ENCODE results near the gene TERT.

The TERT gene

GRCh38 chr5:1255081-1255561 is 39.7 kb downstream of the TERT start:
- H3K4me3 ChIP-seq (ENCODE audit: low read depth, low read length): no peak overlapping the region
- TF ChIP-seq CTCF (IDR thresholded peaks at IDR 0.05; ENCODE audit: borderline replicate concordance, insufficient read depth, low read depth, low read length): no peak

- no peak for TF ChIP-seq CTCF (IDR thresholded peaks at IDR 0.05; ENCODE audit: borderline replicate concordance, insufficient read depth, low read depth, low read length)
These were observed 40.7 kb downstream of the TERT start for GRCh38 chr5:1254196-1254595.

GRCh38 chr5:1253456-1254105 is 41.3 kb downstream of the TERT start:
- H3K4me3 ChIP-seq (ENCODE audit: low read depth, low read length): no peak overlapping the region
- no peak for TF ChIP-seq CTCF (IDR thresholded peaks at IDR 0.05; ENCODE audit: borderline replicate concordance, insufficient read depth, low read depth, low read length)

More at GRCh38 chr5:1254196-1254595, 40.7 kb downstream of the TERT start:
- H3K4me3 ChIP-seq (ENCODE audit: low read depth, low read length): no peak overlapping the region

GRCh38 chr5:1252681-1253080 is 42.2 kb downstream of the TERT start:
- H3K4me3 ChIP-seq (ENCODE audit: low read depth, low read length): no peak overlapping the region
- no peak for TF ChIP-seq CTCF (IDR thresholded peaks at IDR 0.05; ENCODE audit: borderline replicate concordance, insufficient read depth, low read depth, low read length)

- TF ChIP-seq CTCF (IDR thresholded peaks at IDR 0.05; ENCODE audit: borderline replicate concordance, insufficient read depth, low read depth, low read length): no peak
- no peak overlapping the region for H3K4me3 ChIP-seq (ENCODE audit: low read depth, low read length)
These were observed 42.9 kb downstream of the TERT start for GRCh38 chr5:1251678-1252580.

- no peak overlapping the region for H3K4me3 ChIP-seq (ENCODE audit: low read depth, low read length)
- TF ChIP-seq CTCF (IDR thresholded peaks at IDR 0.05; ENCODE audit: borderline replicate concordance, insufficient read depth, low read depth, low read length): no peak
These were observed 45.2 kb downstream of the TERT start for GRCh38 chr5:1249366-1250280.

Data from GM12875 (cell line).